ENCODE data around the gene PDXP.

The PDXP gene

GRCh38 chr22:37627121-37627520, 31.4 kb upstream of the PDXP start:
- no peak for DNase-seq

- DNase-seq, result no peak
These were observed 31.0 kb upstream of the PDXP start for GRCh38 chr22:37627545-37627944.

GRCh38 chr22:37628830-37629229, 29.7 kb upstream of the PDXP start:
- no peak for DNase-seq

GRCh38 chr22:37629928-37630327, 28.6 kb upstream of the PDXP start:
- DNase-seq, result no peak

GRCh38 chr22:37630839-37631435, 27.6 kb upstream of the PDXP start:
- no peak for DNase-seq

GRCh38 chr22:37631448-37632173, 26.9 kb upstream of the PDXP start:
- no peak for DNase-seq

- no peak for DNase-seq
These were observed 26.1 kb upstream of the PDXP start for GRCh38 chr22:37632174-37633088.

GRCh38 chr22:37633089-37633624, 25.4 kb upstream of the PDXP start:
- peak; percentile 41 for DNase-seq

GRCh38 chr22:37633625-37634416, 24.7 kb upstream of the PDXP start:
- DNase-seq, result peak; percentile 90

GRCh38 chr22:37634417-37634924, 24.1 kb upstream of the PDXP start:
- no peak for DNase-seq

- DNase-seq, result no peak
These were observed 23.4 kb upstream of the PDXP start for GRCh38 chr22:37635157-37635556.

GRCh38 chr22:37636186-37636948, 22.2 kb upstream of the PDXP start:
- no peak for DNase-seq

- no peak for DNase-seq
These were observed 21.6 kb upstream of the PDXP start for GRCh38 chr22:37636949-37637273.

- DNase-seq, result no peak
These were observed 20.0 kb upstream of the PDXP start for GRCh38 chr22:37638391-37639069.

GRCh38 chr22:37639070-37639760, 19.3 kb upstream of the PDXP start, which contains the start of gene SH3BP1:
Gene SH3BP1, plus strand, starts transcription at chr22:37639669. Its CDS starts 119 bp downstream, at chr22:37639788.
- DNase-seq, result peak; percentile 67

GRCh38 chr22:37639771-37640590, 18.5 kb upstream of the PDXP start:
- no peak for DNase-seq

- no peak for DNase-seq
These were observed 17.6 kb upstream of the PDXP start for GRCh38 chr22:37640591-37641560.

- DNase-seq, result no peak
These were observed 17.0 kb upstream of the PDXP start for GRCh38 chr22:37641561-37641949.

Measured in right kidney (tissue), 1 donor.